Measurements from ENCODE around the gene RHOB.

DNA sequence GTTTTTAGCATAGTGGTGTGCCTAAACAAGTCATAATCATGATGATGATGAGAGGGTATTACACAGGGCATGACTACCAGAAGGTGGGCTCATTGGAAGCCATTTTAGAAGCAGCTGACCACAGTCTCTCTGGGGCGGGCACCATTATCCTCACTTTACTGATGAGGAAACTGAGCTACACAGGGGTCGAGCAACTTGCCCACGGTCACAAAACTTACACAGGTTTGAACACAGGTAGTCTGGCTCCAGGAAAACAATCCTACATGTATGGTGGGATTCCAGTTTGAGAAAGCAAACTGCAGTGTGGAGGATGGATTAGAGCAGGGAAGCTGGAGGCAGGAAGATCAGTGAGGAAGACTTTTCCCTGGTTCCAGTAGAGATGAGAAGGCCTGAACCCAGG, 6.2 kb downstream of the RHOB start:
- TF ChIP-seq, protein P1, sequence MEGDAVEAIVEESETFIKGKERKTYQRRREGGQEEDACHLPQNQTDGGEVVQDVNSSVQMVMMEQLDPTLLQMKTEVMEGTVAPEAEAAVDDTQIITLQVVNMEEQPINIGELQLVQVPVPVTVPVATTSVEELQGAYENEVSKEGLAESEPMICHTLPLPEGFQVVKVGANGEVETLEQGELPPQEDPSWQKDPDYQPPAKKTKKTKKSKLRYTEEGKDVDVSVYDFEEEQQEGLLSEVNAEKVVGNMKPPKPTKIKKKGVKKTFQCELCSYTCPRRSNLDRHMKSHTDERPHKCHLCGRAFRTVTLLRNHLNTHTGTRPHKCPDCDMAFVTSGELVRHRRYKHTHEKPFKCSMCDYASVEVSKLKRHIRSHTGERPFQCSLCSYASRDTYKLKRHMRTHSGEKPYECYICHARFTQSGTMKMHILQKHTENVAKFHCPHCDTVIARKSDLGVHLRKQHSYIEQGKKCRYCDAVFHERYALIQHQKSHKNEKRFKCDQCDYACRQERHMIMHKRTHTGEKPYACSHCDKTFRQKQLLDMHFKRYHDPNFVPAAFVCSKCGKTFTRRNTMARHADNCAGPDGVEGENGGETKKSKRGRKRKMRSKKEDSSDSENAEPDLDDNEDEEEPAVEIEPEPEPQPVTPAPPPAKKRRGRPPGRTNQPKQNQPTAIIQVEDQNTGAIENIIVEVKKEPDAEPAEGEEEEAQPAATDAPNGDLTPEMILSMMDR (IDR thresholded peaks at IDR 0.05): no peak
- no peak for TF ChIP-seq POLR2A (IDR thresholded peaks at IDR 0.05)
- no peak for TF ChIP-seq POLR2AphosphoS5 (IDR thresholded peaks at IDR 0.05)

All from prostate gland (tissue), 2 donors.